Measurements from ENCODE around the gene FAM149B1. TPM values are rescaled to one million over a fixed set of nuclear protein-coding genes. Genes with fewer than 3 reads are reported as not detected.

The FAM149B1 gene
- total and polyA plus RNA-seq, 10 of the 15 experiments (the other 5 are each of a cell fraction or from before 2014, with no cell fraction given) = 6.6 to 20.9 (median 11.2) TPM

GRCh38 chr10:73215749-73216148 is 47.8 kb downstream of the FAM149B1 start (continued):
- TF ChIP-seq, protein P1, sequence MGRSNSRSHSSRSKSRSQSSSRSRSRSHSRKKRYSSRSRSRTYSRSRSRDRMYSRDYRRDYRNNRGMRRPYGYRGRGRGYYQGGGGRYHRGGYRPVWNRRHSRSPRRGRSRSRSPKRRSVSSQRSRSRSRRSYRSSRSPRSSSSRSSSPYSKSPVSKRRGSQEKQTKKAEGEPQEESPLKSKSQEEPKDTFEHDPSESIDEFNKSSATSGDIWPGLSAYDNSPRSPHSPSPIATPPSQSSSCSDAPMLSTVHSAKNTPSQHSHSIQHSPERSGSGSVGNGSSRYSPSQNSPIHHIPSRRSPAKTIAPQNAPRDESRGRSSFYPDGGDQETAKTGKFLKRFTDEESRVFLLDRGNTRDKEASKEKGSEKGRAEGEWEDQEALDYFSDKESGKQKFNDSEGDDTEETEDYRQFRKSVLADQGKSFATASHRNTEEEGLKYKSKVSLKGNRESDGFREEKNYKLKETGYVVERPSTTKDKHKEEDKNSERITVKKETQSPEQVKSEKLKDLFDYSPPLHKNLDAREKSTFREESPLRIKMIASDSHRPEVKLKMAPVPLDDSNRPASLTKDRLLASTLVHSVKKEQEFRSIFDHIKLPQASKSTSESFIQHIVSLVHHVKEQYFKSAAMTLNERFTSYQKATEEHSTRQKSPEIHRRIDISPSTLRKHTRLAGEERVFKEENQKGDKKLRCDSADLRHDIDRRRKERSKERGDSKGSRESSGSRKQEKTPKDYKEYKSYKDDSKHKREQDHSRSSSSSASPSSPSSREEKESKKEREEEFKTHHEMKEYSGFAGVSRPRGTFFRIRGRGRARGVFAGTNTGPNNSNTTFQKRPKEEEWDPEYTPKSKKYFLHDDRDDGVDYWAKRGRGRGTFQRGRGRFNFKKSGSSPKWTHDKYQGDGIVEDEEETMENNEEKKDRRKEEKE (IDR thresholded peaks at IDR 0.05) = no peak
- TF ChIP-seq, protein P2, sequence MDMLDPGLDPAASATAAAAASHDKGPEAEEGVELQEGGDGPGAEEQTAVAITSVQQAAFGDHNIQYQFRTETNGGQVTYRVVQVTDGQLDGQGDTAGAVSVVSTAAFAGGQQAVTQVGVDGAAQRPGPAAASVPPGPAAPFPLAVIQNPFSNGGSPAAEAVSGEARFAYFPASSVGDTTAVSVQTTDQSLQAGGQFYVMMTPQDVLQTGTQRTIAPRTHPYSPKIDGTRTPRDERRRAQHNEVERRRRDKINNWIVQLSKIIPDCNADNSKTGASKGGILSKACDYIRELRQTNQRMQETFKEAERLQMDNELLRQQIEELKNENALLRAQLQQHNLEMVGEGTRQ (IDR thresholded peaks at IDR 0.05; ENCODE audit: borderline replicate concordance, low read depth, low read length) = no peak

GRCh38 chr10:73217628-73218027 is 49.7 kb downstream of the FAM149B1 start:
- peaks cover 0 to 11% of the 10 kb centered on the region in 2 experiments; a peak in 3 of 4 replicates for H3K36me3 ChIP-seq (ENCODE audit: control insufficient read depth in 2 of 2, insufficient read depth in 2 of 2, low read length in 1 of 2)
- H4K20me1 ChIP-seq (ENCODE audit: control insufficient read depth, insufficient read depth) = no peaks in the 10 kb centered on the region
- no peak overlapping the region for H2AFZ ChIP-seq (ENCODE audit: control insufficient read depth, low read depth, low read length)
- DNase-seq (ENCODE audit: low read depth, low spot score) = no peak
- 50% methylated on average over 2 of the region's 2 CpGs for WGBS (ENCODE audit: insufficient coverage, insufficient replicate concordance, low lambda C conversion rate, missing lambda C conversion rate)
- no peaks in the 10 kb centered on the region for H3K27me3 ChIP-seq (replicated peaks in 1 of 2; ENCODE audit: control insufficient read depth in 2 of 2, insufficient read depth in 2 of 2, low read length in 1 of 2)
- no peaks in the 10 kb centered on the region for H3K4me1 ChIP-seq (ENCODE audit: control insufficient read depth, insufficient read depth, low read length)
- TF ChIP-seq RAD51 (IDR thresholded peaks at IDR 0.05) = 0 out of 2 replicates have a peak, but pooled peaks have one; percentile 13
- TF ChIP-seq ZBED1 (IDR thresholded peaks at IDR 0.05; ENCODE audit: borderline replicate concordance) = no peak
- TF ChIP-seq IKZF2 (IDR thresholded peaks at IDR 0.05) = no peak
- ChIA-PET RAD21 (ENCODE audit: unreplicated experiment) (interaction anchor here (0.7 to 1.5 kb wide), 3 partner anchors 27 to 121 kb away, joined by 3 to 5 read pairs (median 4); partner anchors contain the start of gene P4HA1), POLR2A (no interaction called here), CTCF (interaction anchor here (0.6 to 1.9 kb wide), 2 partner anchors 9 to 426 kb away, joined by 3 to 8 read pairs; no protein-coding TSS in a partner anchor), SMC1A (ENCODE audit: uncharacterized antibody, unreplicated experiment) (interaction anchor here (1.2 kb wide), 1 partner anchor 27 kb away, joined by 3 read pairs; no protein-coding TSS in a partner anchor)
- no peak overlapping the region for H3K4me3 ChIP-seq
- no peaks in the 10 kb centered on the region for H3K79me2 ChIP-seq (ENCODE audit: control insufficient read depth, insufficient read depth, low read length)
- intact Hi-C loops (cut with micrococcal nuclease; ENCODE audit: unreplicated experiment) = no loop called here
- ATAC-seq = no peak
- H3K4me2 ChIP-seq (ENCODE audit: control insufficient read depth, insufficient read depth) = no peak overlapping the region
- no peaks in the 10 kb centered on the region; the same call in 2 of the 3 replicates for H3K9me3 ChIP-seq (replicated peaks; ENCODE audit: control insufficient read depth, insufficient read depth, low read length)
- H3K9ac ChIP-seq (ENCODE audit: control insufficient read depth, insufficient read depth, low read length) = no peak overlapping the region
- no peak overlapping the region for H3K27ac ChIP-seq (ENCODE audit: control insufficient read depth, insufficient read depth)
- no TSS peak for BruUV-seq (replicated peaks)
- no peak for FAIRE-seq
- in situ Hi-C loops (cut with MboI) = no loop called here
